ENCODE results near the gene MOCOS. TPM values are rescaled to one million over a fixed set of nuclear protein-coding genes. Genes with fewer than 3 reads are reported as not detected.
"Not testable (repeated sequence)": the region's sequence is repeated elsewhere in the genome, so short reads cannot be mapped to it uniquely, and the experiment has no call there.

Gene MOCOS
- total RNA-seq, 1 donor from 2014 or later = 1.3 TPM

DNA sequence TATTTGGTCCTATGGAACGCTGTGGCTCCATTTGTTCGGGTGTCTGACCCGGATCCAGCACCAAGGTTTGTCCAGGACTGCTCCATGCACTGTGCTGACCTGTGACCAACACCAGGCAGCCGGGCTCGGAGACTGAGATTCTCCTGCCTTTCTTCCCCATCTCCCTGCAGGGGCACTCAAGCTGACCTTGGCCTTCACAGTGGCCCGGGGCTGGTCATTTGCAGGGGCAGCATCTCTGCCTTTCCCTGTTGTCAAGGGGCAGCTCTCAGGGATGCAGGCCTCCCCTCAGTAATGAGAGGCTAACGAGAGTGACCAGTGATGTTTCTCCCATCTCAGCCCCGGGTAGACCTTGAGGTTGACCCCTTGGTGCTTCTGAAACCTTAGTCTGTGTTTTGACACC, 27.5 kb downstream of the MOCOS start:
- DNase-seq = no peak
- no peak overlapping the region for H3K27ac Mint-ChIP-seq (ENCODE audit: unreplicated experiment)
- TF ChIP-seq CTCF (IDR thresholded peaks at IDR 0.05; ENCODE audit: partially characterized antibody, unreplicated experiment) = no peak
- no peaks in the 10 kb centered on the region for H3K9me3 Mint-ChIP-seq (ENCODE audit: unreplicated experiment)
- no peak overlapping the region for H3K4me3 Mint-ChIP-seq (ENCODE audit: unreplicated experiment)
- no peaks in the 10 kb centered on the region for H3K4me1 Mint-ChIP-seq (ENCODE audit: low read depth, unreplicated experiment)
- H3K36me3 Mint-ChIP-seq (ENCODE audit: unreplicated experiment) = no peaks in the 10 kb centered on the region
- H3K27me3 Mint-ChIP-seq (ENCODE audit: unreplicated experiment) = peaks cover 2% of the 10 kb centered on the region

- no peak for DNase-seq
- no peak for TF ChIP-seq CTCF (IDR thresholded peaks at IDR 0.05; ENCODE audit: partially characterized antibody, unreplicated experiment)
- peaks cover 2% of the 10 kb centered on the region for H3K27me3 Mint-ChIP-seq (ENCODE audit: unreplicated experiment)
- no peak overlapping the region for H3K4me3 Mint-ChIP-seq (ENCODE audit: unreplicated experiment)
- H3K9me3 Mint-ChIP-seq (ENCODE audit: unreplicated experiment) = no peaks in the 10 kb centered on the region
- no peak overlapping the region for H3K27ac Mint-ChIP-seq (ENCODE audit: unreplicated experiment)
- no peaks in the 10 kb centered on the region for H3K4me1 Mint-ChIP-seq (ENCODE audit: low read depth, unreplicated experiment)
- H3K36me3 Mint-ChIP-seq (ENCODE audit: unreplicated experiment) = no peaks in the 10 kb centered on the region
These were observed 28.3 kb downstream of the MOCOS start for GRCh38 chr18:36215577-36215976.

DNA sequence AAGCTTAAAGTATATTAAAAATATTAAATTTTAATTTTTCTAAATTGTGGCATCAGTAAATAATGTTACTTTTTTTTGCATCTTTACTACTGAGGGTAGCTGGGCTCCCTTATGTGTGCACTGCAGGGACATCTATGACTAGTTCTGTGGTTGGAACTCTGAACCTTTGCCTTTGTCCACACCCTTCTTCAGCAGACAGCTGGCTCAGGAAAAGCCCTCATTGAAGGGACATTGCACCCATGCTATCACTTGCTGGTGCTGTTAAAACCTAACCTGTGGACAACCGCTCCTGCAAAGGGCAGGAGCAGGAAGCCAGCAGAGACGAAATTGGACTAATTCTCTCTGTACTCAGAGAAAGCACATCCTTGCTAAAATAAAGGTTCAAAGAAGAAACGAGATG, 30.1 kb downstream of the MOCOS start:
- Mint-ChIP-seq H3K4me1 (ENCODE audit: low read depth, unreplicated experiment) (no peaks in the 10 kb centered on the region), H3K36me3 (ENCODE audit: unreplicated experiment) (no peaks in the 10 kb centered on the region), H3K9me3 (ENCODE audit: unreplicated experiment) (no peaks in the 10 kb centered on the region), H3K4me3 (ENCODE audit: unreplicated experiment) (no peak overlapping the region), H3K27ac (ENCODE audit: unreplicated experiment) (no peak overlapping the region), H3K27me3 (ENCODE audit: unreplicated experiment) (peaks cover 2% of the 10 kb centered on the region)
- no peak for DNase-seq
- TF ChIP-seq CTCF (IDR thresholded peaks at IDR 0.05; ENCODE audit: partially characterized antibody, unreplicated experiment) = no peak

DNA sequence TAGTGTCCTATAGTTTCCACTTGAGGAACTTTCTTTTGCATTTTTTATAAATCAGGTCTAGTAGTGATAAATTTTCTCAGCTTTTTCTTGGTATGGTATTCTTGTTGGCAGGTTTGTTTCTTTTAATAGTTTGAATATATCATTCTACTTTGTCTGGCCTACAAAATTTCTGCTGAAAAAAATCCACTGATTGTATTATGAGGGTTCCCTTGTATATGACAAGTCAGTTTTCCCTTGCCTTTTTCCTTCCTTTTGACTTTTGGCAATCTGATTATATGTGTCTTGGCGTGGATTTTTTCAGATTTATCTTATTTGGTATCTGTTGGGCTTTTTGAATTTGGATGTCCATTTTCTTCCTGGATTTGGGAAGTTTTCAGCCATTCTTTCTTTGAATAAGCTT, 41.9 kb downstream of the MOCOS start:
- Mint-ChIP-seq H3K36me3 (ENCODE audit: unreplicated experiment) (peaks cover 28% of the 10 kb centered on the region), H3K9me3 (ENCODE audit: unreplicated experiment) (peaks cover 7% of the 10 kb centered on the region)

GRCh38 chr18:36240510-36240909, 53.2 kb downstream of the MOCOS start:
- not testable (repeated sequence) for DNase-seq; H3K4me3 Mint-ChIP-seq (ENCODE audit: unreplicated experiment); H3K9me3 Mint-ChIP-seq (ENCODE audit: unreplicated experiment); H3K4me1 Mint-ChIP-seq (ENCODE audit: low read depth, unreplicated experiment); H3K27me3 Mint-ChIP-seq (ENCODE audit: unreplicated experiment); H3K27ac Mint-ChIP-seq (ENCODE audit: unreplicated experiment)
- H3K36me3 Mint-ChIP-seq (ENCODE audit: unreplicated experiment) = peaks cover 18% of the 10 kb centered on the region

More for the DNA sequence above, 41.9 kb downstream of the MOCOS start:
- no peak for TF ChIP-seq CTCF (IDR thresholded peaks at IDR 0.05; ENCODE audit: partially characterized antibody, unreplicated experiment)
- Mint-ChIP-seq H3K27me3 (ENCODE audit: unreplicated experiment) (no peaks in the 10 kb centered on the region), H3K4me1 (ENCODE audit: low read depth, unreplicated experiment) (no peaks in the 10 kb centered on the region), H3K4me3 (ENCODE audit: unreplicated experiment) (no peak overlapping the region), H3K27ac (ENCODE audit: unreplicated experiment) (no peak overlapping the region)
- DNase-seq = no peak

- TF ChIP-seq CTCF (IDR thresholded peaks at IDR 0.05; ENCODE audit: partially characterized antibody, unreplicated experiment) = no peak
- H3K27ac Mint-ChIP-seq (ENCODE audit: unreplicated experiment) = no peak overlapping the region
- DNase-seq = no peak
- H3K9me3 Mint-ChIP-seq (ENCODE audit: unreplicated experiment) = peaks cover 4% of the 10 kb centered on the region
- H3K4me1 Mint-ChIP-seq (ENCODE audit: low read depth, unreplicated experiment) = no peaks in the 10 kb centered on the region
- H3K27me3 Mint-ChIP-seq (ENCODE audit: unreplicated experiment) = peaks cover 2% of the 10 kb centered on the region
- H3K4me3 Mint-ChIP-seq (ENCODE audit: unreplicated experiment) = no peak overlapping the region
- H3K36me3 Mint-ChIP-seq (ENCODE audit: unreplicated experiment) = peaks cover 29% of the 10 kb centered on the region
These were observed 54.5 kb downstream of the MOCOS start for GRCh38 chr18:36241831-36242230.
